GM19240 (cell line): ENCODE data around the gene KEAP1.
A peak's percentile ranks its signal among the peaks of the same experiment; 100 is the strongest.
"Not testable (repeated sequence)": the region's sequence is repeated elsewhere in the genome, so short reads cannot be mapped to it uniquely, and the experiment has no call there.

Source experiments
- DNase-seq: peaks from one replicate; pipeline ENCODE4 v3.0.0; 2011; ENCODE audit warnings: low spot score; ENCODE audit not compliant: insufficient read length

Gene KEAP1

DNA sequence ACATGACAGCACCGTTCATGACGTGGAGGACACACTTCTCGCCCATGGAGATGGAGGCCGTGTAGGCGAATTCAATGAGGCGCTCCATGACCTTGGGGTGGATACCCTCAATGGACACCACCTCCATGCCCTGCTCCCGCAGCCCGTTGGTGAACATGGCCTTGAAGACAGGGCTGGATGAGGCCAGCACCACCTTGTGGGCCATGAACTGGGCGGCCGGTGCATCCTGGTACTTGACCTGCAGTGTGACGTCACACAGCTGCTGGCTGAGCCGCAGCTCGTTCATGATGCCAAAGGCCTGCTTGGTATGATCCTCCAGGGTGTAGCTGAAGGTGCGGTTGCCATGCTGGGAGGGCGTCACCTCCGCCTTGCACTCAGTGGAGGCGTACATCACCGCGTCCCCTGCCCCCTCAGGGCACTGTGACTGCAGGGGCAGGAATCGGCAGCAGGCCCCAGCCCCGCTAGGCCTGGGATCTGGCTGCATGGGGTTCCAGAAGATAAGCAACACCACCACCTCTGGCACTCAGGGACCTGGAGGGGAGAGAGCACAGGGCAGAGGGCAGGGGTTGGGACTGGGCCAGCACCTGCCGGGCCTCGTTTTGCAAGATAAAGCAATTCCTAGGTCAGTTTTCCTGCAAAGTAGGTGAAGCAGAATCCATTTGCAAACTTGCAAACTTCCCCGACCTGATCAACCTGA, 3.5 kb downstream of the KEAP1 start:
- no peak for DNase-seq

- DNase-seq: no peak
Measured at GRCh38 chr19:10497371-10497770, 5.8 kb downstream of the KEAP1 start.

- no peak for DNase-seq
Measured at GRCh38 chr19:10491472-10492047, 11.6 kb downstream of the KEAP1 start.

GRCh38 chr19:10486551-10486950, 16.6 kb downstream of the KEAP1 start:
- DNase-seq: no peak

GRCh38 chr19:10478903-10479384, 24.2 kb downstream of the KEAP1 start:
- no peak for DNase-seq

GRCh38 chr19:10478476-10478875, 24.7 kb downstream of the KEAP1 start:
- no peak for DNase-seq

DNA sequence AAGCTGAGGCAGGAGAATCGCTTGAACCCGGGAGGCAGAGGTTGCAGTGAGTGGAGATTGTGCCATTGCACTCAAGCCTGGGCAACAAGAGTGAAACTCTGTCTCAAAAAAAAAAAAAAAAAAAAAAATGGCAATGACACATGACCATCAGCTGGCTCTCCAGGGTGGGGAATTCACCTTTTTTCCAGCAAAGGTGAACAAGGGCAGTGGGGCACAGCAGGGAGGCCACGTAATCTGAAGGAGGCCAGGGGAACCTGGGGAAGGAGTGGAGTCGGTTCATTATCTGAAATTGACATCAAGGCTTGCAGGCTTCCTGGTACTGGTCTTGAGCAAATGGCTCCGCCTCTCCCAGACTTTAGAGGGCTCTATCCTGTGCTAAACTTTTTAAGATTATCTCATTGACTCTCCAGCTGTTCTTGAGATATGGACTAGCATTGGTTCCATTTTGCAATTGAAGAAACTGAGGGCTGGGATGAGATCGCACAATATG, 28.1 kb downstream of the KEAP1 start:
- no peak for DNase-seq

DNA sequence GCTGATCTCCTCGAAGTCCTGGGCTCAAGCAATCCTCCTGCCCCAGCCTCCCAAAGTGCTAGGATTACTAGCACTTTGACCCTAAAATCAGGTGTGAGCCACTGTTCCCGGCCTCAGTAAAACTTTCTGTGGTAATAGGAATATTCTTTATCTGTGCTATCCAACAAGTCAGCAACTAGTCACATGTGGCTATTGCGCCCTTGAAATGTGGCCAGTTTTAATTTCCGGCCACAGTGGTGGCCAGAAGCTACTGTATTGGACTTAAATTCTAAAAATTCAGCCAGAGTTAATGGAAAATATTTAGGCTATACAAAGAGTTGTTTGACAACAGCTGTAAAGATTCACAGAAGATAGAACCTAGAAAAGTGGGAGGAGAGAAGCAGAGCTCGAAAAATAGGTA, 30.0 kb downstream of the KEAP1 start:
- DNase-seq: no peak

- DNase-seq: no peak
Measured at GRCh38 chr19:10471909-10472308, 31.2 kb downstream of the KEAP1 start.

- no peak for DNase-seq
Measured at GRCh38 chr19:10468133-10468532, 35.0 kb downstream of the KEAP1 start.

DNA sequence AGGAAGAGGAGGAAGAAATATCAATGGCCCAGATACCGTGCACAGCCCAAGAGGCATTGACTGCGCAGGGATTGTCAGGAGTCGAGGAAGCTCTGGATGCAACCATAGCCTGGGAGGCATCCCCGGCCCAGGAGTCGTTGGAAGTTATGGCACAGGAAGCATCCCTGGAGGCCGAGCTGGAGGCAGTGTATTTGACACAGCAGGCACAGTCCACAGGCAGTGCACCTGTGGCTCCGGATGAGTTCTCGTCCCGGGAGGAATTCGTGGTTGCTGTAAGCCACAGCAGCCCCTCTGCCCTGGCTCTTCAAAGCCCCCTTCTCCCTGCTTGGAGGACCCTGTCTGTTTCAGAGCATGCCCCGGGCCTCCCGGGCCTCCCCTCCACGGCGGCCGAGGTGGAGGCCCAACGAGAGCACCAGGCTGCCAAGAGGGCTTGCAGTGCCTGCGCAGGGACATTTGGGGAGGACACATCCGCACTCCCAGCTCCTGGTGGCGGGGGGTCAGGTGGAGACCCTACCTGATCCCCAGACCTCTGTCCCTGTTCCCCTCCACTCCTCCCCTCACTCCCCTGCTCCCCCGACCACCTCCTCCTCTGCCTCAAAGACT, 36.0 kb downstream of the KEAP1 start:
- no peak for DNase-seq

DNA sequence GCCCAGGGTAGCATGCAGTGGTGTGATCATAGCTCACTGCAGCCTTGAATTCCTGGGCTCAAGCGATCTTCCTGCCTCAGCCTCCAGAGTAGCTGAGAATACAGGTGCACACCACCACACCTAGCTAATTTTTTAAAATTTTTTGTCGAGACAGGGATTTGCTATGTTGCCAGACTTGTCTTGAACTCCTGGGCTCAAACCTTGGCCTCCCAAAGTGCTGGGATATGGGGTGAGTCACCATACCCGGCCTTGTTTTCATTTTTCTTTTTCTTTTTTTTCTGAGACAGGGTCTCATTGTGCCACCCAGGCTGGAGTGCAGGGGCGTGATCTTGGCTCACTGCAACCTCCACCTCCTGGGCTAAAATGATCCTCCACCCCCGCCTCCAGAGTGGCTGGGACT, 38.7 kb downstream of the KEAP1 start:
- DNase-seq: no peak

- DNase-seq: no peak
Measured at GRCh38 chr19:10462557-10462956, 40.6 kb downstream of the KEAP1 start.

GRCh38 chr19:10462042-10462441, 41.1 kb downstream of the KEAP1 start:
- not testable (repeated sequence) for DNase-seq

GRCh38 chr19:10461047-10461949, 41.9 kb downstream of the KEAP1 start:
- DNase-seq: peak; percentile 97

GRCh38 chr19:10460714-10461046, 42.5 kb downstream of the KEAP1 start:
- DNase-seq: no peak

DNA sequence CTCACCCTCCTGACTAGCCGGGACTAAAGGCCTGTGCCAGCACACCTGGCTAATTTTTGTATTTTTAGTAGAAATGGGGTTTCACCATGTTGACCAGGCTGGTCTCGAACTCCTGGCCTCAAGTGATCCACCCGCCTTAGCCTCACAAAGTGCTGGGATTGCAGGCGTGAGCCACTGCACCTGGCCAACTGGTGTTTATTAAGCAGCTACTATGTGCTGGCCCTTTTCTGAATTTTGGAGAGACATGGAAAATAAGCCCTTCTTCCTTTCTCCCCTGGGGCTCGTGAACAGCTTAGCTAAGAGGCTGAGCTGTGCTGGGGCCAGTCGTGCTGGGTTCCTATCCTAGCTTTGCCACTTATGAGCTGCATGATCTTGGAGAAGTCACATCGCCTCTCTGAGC, 44.4 kb downstream of the KEAP1 start:
- not testable (repeated sequence) for DNase-seq

DNA sequence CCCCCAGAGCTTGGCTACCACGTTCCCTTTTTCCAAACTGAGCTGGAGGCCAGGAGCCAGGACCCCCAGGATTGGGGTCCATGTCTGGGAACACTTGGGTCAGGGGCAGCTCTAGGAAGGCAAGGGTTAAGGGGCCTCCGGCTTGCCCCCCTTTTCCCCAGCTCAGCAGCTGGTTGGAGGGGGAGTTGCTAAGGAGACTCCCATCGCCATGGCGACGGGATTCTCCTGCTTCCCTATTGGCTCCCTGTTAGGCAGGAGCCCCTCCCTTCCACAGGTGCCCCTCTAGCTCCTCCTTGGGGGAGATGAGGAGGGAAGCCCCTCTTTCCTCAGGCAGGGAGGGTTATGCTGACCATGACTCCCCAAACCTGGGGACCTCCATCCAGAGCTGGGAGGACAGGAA, 48.9 kb downstream of the KEAP1 start:
- no peak for DNase-seq

- DNase-seq: no peak
Measured at GRCh38 chr19:10453852-10454251, 49.3 kb downstream of the KEAP1 start.

DNA sequence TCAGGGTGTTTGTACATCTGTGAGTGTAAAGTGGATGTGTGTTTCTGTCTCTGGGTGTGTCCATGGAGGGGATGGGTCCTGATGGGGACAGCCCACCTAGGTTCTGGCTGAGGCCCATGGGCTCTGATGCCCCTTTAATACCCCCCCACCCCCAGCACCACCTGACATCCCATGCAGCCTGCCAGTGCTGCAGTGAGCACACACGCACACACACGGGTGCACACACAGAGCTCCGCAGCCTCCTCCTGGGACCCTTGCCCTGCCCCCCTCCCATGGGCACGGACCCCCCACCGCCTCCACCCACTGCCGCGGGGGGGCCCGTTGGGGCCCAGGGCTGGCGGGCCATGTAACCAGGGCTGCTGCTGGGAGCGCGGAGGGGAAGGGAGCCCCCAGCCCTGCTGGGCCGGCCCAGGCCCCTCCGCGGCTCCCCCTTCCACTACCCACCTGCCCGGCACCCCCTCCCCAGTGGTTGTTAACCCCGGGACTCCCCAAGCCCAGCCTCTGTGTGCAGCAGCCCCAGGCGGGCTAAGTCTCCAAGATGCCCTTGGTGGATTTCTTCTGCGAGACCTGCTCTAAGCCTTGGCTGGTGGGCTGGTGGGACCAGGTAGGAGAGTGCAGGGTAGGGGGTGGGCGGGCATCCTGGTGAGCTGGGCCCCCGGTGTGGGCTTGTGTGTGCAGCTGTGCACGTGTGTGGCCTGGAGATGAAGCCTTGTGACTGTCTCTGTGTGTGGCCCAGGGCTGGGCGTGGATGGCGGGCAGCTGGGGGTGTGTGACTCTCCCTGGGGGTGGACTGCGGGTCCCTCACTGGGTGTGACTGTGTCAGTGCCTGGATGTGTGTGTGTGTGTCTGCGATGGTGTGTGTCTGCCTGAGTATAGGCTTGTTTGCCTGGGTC, 50.2 kb downstream of the KEAP1 start:
- DNase-seq: no peak
